Measurements from ENCODE around the gene C1orf35. TPM values are rescaled to one million over a fixed set of nuclear protein-coding genes. Genes with fewer than 3 reads are reported as not detected.
A peak's percentile ranks its signal among the peaks of the same experiment; 100 is the strongest.

C1orf35 gene
- total and polyA plus RNA-seq, 9 of the 15 experiments (the other 6 are each of a cell fraction or from before 2014, with no cell fraction given), result 3.2 to 48.7 (median 12.5) TPM

GRCh38 chr1:228082214-228082917, 20.8 kb downstream of the C1orf35 start, which contains the start of gene ARF1 (continued):
- TF ChIP-seq NR2C2 (CRISPR knock-in tag; IDR thresholded peaks at IDR 0.05) (no peak), NR2C2 (tag; IDR thresholded peaks at IDR 0.05) (0 out of 2 replicates have a peak, but pooled peaks have one; percentile 46), MXD1 (CRISPR knock-in tag; IDR thresholded peaks at IDR 0.05; ENCODE audit: borderline replicate concordance, poor library complexity, severe bottlenecking) (peak; percentile 61), FOXA3 (CRISPR knock-in tag; conservative IDR thresholded peaks at IDR 0.05 in 1 of 2, IDR thresholded peaks at IDR 0.05 in 1 of 2) (peak; percentile 11 to 64; a peak in 1 of 4 replicates), ZNF449 (CRISPR knock-in tag; IDR thresholded peaks at IDR 0.05) (0 out of 2 replicates have a peak, but pooled peaks have one; percentile 49), TOE1 (IDR thresholded peaks at IDR 0.05; ENCODE audit: borderline replicate concordance) (no peak), TOE1 (CRISPR knock-in tag; IDR thresholded peaks at IDR 0.05; ENCODE audit: borderline replicate concordance, low read depth) (0 out of 2 replicates have a peak, but pooled peaks have one; percentile 72), SETDB1 (IDR thresholded peaks at IDR 0.05; ENCODE audit: low read length) (peak; percentile 30), SUPT5H (IDR thresholded peaks at IDR 0.05) (peak; percentile 81), TFAP4 (CRISPR knock-in tag; IDR thresholded peaks at IDR 0.05; ENCODE audit: borderline replicate concordance) (peak; percentile 74), SLC30A9 (CRISPR knock-in tag; IDR thresholded peaks at IDR 0.05) (0 out of 2 replicates have a peak, but pooled peaks have one; percentile 39), ID3 (CRISPR knock-in tag; IDR thresholded peaks at IDR 0.05) (no peak), ID3 (tag; IDR thresholded peaks at IDR 0.05) (peak; percentile 80), LCOR (CRISPR knock-in tag; IDR thresholded peaks at IDR 0.05) (peak; percentile 57; the same call in 1 of the 2 replicates), ZNF561 (CRISPR knock-in tag; conservative IDR thresholded peaks at IDR 0.05) (0 out of 2 replicates have a peak, but pooled peaks have one; percentile 14), CHCHD3 (CRISPR knock-in tag; IDR thresholded peaks at IDR 0.05) (no peak), TCFL5 (CRISPR knock-in tag; conservative IDR thresholded peaks at IDR 0.05) (0 out of 2 replicates have a peak, but pooled peaks have one; percentile 36), FOXK1 (CRISPR knock-in tag; IDR thresholded peaks at IDR 0.05; ENCODE audit: borderline replicate concordance) (no peak), ZNF282 (CRISPR knock-in tag; IDR thresholded peaks at IDR 0.05) (peak; percentile 76), SRF (CRISPR knock-in tag; IDR thresholded peaks at IDR 0.05) (peak in 1 of 2 experiments; percentile 10; a peak in 1 of 4 replicates), KDM1A (IDR thresholded peaks at IDR 0.05) (peak in 1 of 2 experiments; percentile 82; a peak in 3 of 4 replicates), ELF1 (tag; IDR thresholded peaks at IDR 0.05) (peak; percentile 50; the same call in 1 of the 2 replicates), ESRRA (IDR thresholded peaks at IDR 0.05; ENCODE audit: borderline replicate concordance, low read depth) (peak; percentile 66; the same call in 1 of the 2 replicates), STAG1 (CRISPR knock-in tag; IDR thresholded peaks at IDR 0.05; ENCODE audit: borderline replicate concordance) (no peak), HIVEP1 (CRISPR knock-in tag; IDR thresholded peaks at IDR 0.05) (0 out of 2 replicates have a peak, but pooled peaks have one; percentile 47), BCOR (IDR thresholded peaks at IDR 0.05) (peak; percentile 96)
